Kidney (tissue), 14 donors: Measurements from ENCODE around the gene NELFB. TPM values are rescaled to one million over a fixed set of nuclear protein-coding genes. Genes with fewer than 3 reads are reported as not detected.
A peak's percentile ranks its signal among the peaks of the same experiment; 100 is the strongest.

Source experiments
- DNase-seq, 5 donors: peaks; one replicate each; pipeline ENCODE4 v3.0.0-alpha.2; 2013 to 2020
- FAIRE-seq: peaks from 2 replicates; lab custom pipeline; 2012; peaks lifted over from hg19 to GRCh38; lab: Jason Lieb, UNC
- H3K27ac ChIP-seq, 2 donors: one replicate each; pipeline ENCODE4 v1.7.0; 2013; ENCODE audit warnings: low read depth in 2 of 2, low read length in 2 of 2, inconsistent platforms in 1 of 2
- H3K27me3 ChIP-seq: one replicate; pipeline ENCODE4 v1.7.1; 2013; ENCODE audit warnings: low read length, inconsistent platforms; ENCODE audit not compliant: control insufficient read depth, insufficient read depth
- H3K36me3 ChIP-seq, 3 donors: one replicate each; pipeline versions ENCODE4 v1.7.0 to v1.7.1; 2013; ENCODE audit warnings: low read length in 3 of 3, control low read depth in 1 of 3, inconsistent platforms in 1 of 3; ENCODE audit not compliant: insufficient read depth in 3 of 3, control insufficient read depth in 2 of 3
- H3K4me1 ChIP-seq, 3 donors: one replicate each; pipeline versions ENCODE4 v1.7.0 to v1.7.1; 2013; ENCODE audit warnings: low read length in 3 of 3, inconsistent platforms in 1 of 3, low read depth in 1 of 3; ENCODE audit not compliant: control insufficient read depth in 2 of 3, insufficient read depth in 2 of 3
- H3K4me3 ChIP-seq, 3 donors: one replicate each; pipeline versions ENCODE4 v1.7.0 to v1.8.1; 2013; ENCODE audit warnings: low read length in 3 of 3, control low read depth in 1 of 3, inconsistent platforms in 1 of 3
- H3K9ac ChIP-seq, 3 donors: one replicate each; pipeline versions ENCODE4 v1.7.0 to v1.7.1; 2013; ENCODE audit warnings: low read length in 3 of 3, control low read depth in 1 of 3, inconsistent platforms in 1 of 3
- H3K9me3 ChIP-seq, 3 donors: one replicate each; pipeline versions ENCODE4 v1.7.0 to v1.7.1; 2013; ENCODE audit warnings: low read length in 3 of 3, control low read depth in 1 of 3, inconsistent platforms in 1 of 3; ENCODE audit not compliant: control insufficient read depth in 2 of 3, insufficient read depth in 1 of 3
- intact Hi-C: fragments of 100-400 bp; cut with DNase I; formaldehyde crosslinking; loops from one replicate; pipeline ENCODE4 v1.11.1; 2022
- polyA plus RNA-seq: library from polyadenylated mRNA; stranded (reverse); fragments of 350-450 nt; fragmentation: Illumina TruSeq; extraction: RNeasy Lipid Tissue Mini Kit (QIAGEN cat#74804); gene quantifications from one replicate; pipeline ENCODE4 v1.2.3, GENCODE V29; 2014; ENCODE audit warnings: low read depth, low replicate concordance; ENCODE audit not compliant: insufficient read depth
- total RNA-seq: library from RNA; stranded (reverse); fragmentation: NEBNext Ultra II Directional; extraction: Animal tissue kit (Norgen Biotek cat#: 25700); gene quantifications from one replicate; pipeline ENCODE4 v1.2.1, GENCODE V29; 2021
- TF ChIP-seq, protein P1 (sequence below): IDR thresholded peaks from 3 replicates; pipeline ENCODE4 v1.5.1; 2012; ENCODE audit warnings: mild to moderate bottlenecking, moderate library complexity, borderline replicate concordance; ENCODE audit not compliant: insufficient read depth; ENCODE audit errors: extremely low read depth
- donor health status: control.
- donor health status: control.
- donor health status: control.
- donor health status: control.
- donor health status: control.
- donor health status: DM: yes; HTN: yes; CAD: no.
- donor health status: Normal renal cell carcinoma (clear cell type).

NELFB gene
- total and polyA plus RNA-seq, 2 donors from 2014 or later, result 43.8 to 57.3 TPM

GRCh38 chr9:137295849-137296669, 40.9 kb downstream of the NELFB start:
- H3K9me3 ChIP-seq, result peaks cover 0 to 4% (median 0%) of the 10 kb centered on the region in 3 donors
- FAIRE-seq, result no peak
- peak overlapping the region in 2 of 3 donors; percentile 10 to 51 for H3K9ac ChIP-seq
- TF ChIP-seq, protein P1, sequence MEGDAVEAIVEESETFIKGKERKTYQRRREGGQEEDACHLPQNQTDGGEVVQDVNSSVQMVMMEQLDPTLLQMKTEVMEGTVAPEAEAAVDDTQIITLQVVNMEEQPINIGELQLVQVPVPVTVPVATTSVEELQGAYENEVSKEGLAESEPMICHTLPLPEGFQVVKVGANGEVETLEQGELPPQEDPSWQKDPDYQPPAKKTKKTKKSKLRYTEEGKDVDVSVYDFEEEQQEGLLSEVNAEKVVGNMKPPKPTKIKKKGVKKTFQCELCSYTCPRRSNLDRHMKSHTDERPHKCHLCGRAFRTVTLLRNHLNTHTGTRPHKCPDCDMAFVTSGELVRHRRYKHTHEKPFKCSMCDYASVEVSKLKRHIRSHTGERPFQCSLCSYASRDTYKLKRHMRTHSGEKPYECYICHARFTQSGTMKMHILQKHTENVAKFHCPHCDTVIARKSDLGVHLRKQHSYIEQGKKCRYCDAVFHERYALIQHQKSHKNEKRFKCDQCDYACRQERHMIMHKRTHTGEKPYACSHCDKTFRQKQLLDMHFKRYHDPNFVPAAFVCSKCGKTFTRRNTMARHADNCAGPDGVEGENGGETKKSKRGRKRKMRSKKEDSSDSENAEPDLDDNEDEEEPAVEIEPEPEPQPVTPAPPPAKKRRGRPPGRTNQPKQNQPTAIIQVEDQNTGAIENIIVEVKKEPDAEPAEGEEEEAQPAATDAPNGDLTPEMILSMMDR, result no peak
- peak overlapping the region; percentile 75 to 88 for H3K27ac ChIP-seq
- H3K27me3 ChIP-seq, result no peaks in the 10 kb centered on the region
- peaks cover 0 to 8% (median 0%) of the 10 kb centered on the region in 3 donors for H3K4me1 ChIP-seq
- H3K36me3 ChIP-seq, result no peaks in the 10 kb centered on the region
- DNase-seq, result peak in 3 of 5 donors; percentile 35 to 76 (median 53)
- H3K4me3 ChIP-seq, result peak overlapping the region in 2 of 3 donors; percentile 42 to 43
- intact Hi-C loops, result loop anchor here (5.0 to 10.0 kb wide), 2 partner anchors 111 to 229 kb away; no protein-coding TSS in a partner anchor

DNA sequence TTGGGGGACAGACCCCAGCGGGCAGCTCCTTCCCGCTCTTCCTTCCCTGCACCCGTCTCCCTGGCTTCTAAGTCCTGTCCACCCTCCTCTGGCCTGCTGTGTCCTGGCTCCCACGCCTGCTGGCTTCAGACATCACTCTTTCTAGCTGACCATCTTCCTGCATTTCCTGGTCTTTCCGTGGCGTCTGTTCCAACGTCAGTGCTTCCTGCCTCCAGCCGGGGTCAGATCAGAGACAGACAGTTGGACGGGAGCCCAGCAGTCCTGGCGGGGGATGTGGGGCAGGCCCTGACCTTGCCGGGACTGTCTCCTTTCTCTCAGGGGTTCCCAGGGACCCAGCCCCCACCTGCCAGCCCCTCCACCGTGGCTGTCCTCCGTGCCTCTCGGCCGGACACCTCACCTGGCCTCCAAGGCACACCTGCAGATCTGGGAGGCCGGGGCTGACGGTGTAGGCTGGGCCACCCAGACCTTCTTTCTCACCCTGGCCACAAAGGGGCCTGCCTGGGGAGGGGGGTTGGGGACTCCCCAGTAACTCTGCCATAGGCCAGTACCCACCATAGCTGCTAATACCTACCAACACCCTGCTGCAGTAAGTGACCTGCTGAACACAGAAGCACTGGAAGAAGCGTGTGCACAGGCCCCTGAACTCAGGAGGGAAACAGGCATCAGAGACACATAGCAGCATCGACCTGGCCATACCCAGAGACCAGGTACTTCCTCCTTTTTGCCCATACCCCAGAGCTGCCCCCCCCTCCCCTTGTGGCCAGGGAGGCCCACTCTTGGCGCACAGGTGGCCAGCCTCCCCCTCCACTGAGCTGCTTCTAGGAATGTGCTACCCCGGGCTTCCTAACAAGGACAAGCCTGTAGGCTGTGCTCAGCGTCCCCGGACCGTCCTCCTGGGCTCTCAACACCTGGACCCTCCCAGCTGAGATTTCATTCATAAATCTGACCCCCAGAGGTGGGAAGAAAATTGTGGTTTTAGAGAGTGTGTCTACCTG, 41.8 kb downstream of the NELFB start:
- Histone ChIP-seq H3K36me3 (no peaks in the 10 kb centered on the region), H3K27me3 (no peaks in the 10 kb centered on the region), H3K9ac (peak overlapping the region in 2 of 3 donors; percentile 10 to 51), H3K4me3 (peak overlapping the region in 2 of 3 donors; percentile 42 to 43), H3K9me3 (peaks cover 0 to 4% (median 0%) of the 10 kb centered on the region in 3 donors), H3K27ac (peak overlapping the region; percentile 75 to 88), H3K4me1 (peaks cover 0 to 11% (median 0%) of the 10 kb centered on the region in 3 donors)
- DNase-seq, result peak in 3 of 5 donors; percentile 39 to 71 (median 68)
- TF ChIP-seq, protein P1, result no peak
- no peak for FAIRE-seq
- intact Hi-C loops, result loop anchor here (5.0 to 10.0 kb wide), 2 partner anchors 110 to 228 kb away; no protein-coding TSS in a partner anchor

DNA sequence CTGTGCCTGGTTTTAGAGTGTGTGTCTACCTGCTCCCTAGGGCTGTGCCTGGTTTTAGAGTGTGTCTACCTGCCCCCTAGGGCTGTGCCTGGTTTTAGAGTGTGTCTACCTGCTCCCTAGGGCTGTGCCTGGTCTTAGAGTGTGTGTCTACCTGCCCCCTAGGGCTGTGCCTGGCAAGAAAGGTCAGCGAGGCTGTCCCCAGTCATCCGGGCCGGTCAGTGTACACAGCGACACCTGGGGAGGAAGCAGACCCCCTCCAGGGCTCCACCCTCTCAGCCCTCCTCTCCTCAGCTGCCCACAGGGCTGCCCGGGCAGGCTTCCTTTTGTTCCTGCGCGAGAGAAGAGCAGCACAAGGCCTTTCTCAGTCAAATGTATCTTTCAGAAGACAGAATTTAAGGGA, 42.8 kb downstream of the NELFB start:
- peaks cover 0 to 11% (median 0%) of the 10 kb centered on the region in 3 donors for H3K4me1 ChIP-seq
- H3K27me3 ChIP-seq, result no peaks in the 10 kb centered on the region
- FAIRE-seq (no peak), DNase-seq (peak in 1 of 5 donors; percentile 49)
- TF ChIP-seq, protein P1, result no peak
- no peak overlapping the region for H3K4me3 ChIP-seq
- H3K9me3 ChIP-seq, result peaks cover 0 to 4% (median 0%) of the 10 kb centered on the region in 3 donors
- peak overlapping the region in 1 of 3 donors; percentile 34 for H3K9ac ChIP-seq
- peak overlapping the region; percentile 51 to 57 for H3K27ac ChIP-seq
- intact Hi-C loops, result loop anchor here (5.0 to 10.0 kb wide), 2 partner anchors 109 to 227 kb away; no protein-coding TSS in a partner anchor
- no peaks in the 10 kb centered on the region for H3K36me3 ChIP-seq
